ENCODE results near the gene IGSF23.

- TF ChIP-seq POLR2A (IDR thresholded peaks at IDR 0.05) (no peak), CTCF (IDR thresholded peaks at IDR 0.05) (no peak), EP300 (IDR thresholded peaks at IDR 0.05) (no peak)
These were observed 40.2 kb upstream of the IGSF23 start for GRCh38 chr19:44573183-44573582.

Data from sigmoid colon (tissue), 4 donors.